Lung (tissue), 12 donors: ENCODE data around the gene RNASE8. TPM values are rescaled to one million over a fixed set of nuclear protein-coding genes. Genes with fewer than 3 reads are reported as not detected.

Experiments
- ATAC-seq: fragments of 200-7000 bp; cut with Tn5 transposase; one replicate; pipeline ENCODE4 v1.9.1; 2020; ENCODE audit warnings: moderate number of reproducible peaks; ENCODE audit not compliant: insufficient read depth, low FRiP score
- DNase-seq, 3 donors: peaks; one replicate each; pipeline ENCODE4 v3.0.0-alpha.2; 2013 to 2017
- H3K27ac ChIP-seq, 2 donors: one replicate each; pipeline ENCODE4 v1.5.1; 2013; ENCODE audit warnings: mild to moderate bottlenecking in 2 of 2, moderate library complexity in 2 of 2, control low read depth in 1 of 2, inconsistent platforms in 1 of 2, low read depth in 1 of 2, low read length in 1 of 2
- H3K27me3 ChIP-seq, 3 donors: one replicate each; pipeline ENCODE4 v1.5.1; 2013; ENCODE audit warnings: low read length in 2 of 3; ENCODE audit not compliant: control insufficient read depth in 3 of 3, insufficient read depth in 3 of 3
- H3K36me3 ChIP-seq, 4 donors: one replicate each; pipeline ENCODE4 v1.5.1; 2013; ENCODE audit warnings: low read length in 4 of 4, mild to moderate bottlenecking in 1 of 4, moderate library complexity in 1 of 4; ENCODE audit not compliant: control insufficient read depth in 4 of 4, insufficient read depth in 4 of 4
- H3K4me1 ChIP-seq, 5 donors: one replicate each; pipeline ENCODE4 v1.5.1; 2013; ENCODE audit warnings: low read length in 5 of 5, mild to moderate bottlenecking in 2 of 5, moderate library complexity in 1 of 5; ENCODE audit not compliant: control insufficient read depth in 5 of 5, insufficient read depth in 5 of 5
- H3K4me3 ChIP-seq: one replicate; pipeline ENCODE4 v1.5.1; 2013; ENCODE audit warnings: mild to moderate bottlenecking, control low read depth, moderate library complexity
- H3K9ac ChIP-seq, 2 donors: one replicate each; pipeline ENCODE4 v1.5.1; 2013; ENCODE audit warnings: low read length in 2 of 2, control low read depth in 1 of 2; ENCODE audit not compliant: insufficient read depth in 1 of 2
- H3K9me3 ChIP-seq, 4 donors: one replicate each; pipeline ENCODE4 v1.5.1; 2013; ENCODE audit warnings: low read length in 3 of 4, mild to moderate bottlenecking in 1 of 4, moderate library complexity in 1 of 4; ENCODE audit not compliant: control insufficient read depth in 4 of 4, insufficient read depth in 3 of 4
- CTCF ChIP-seq: IDR thresholded peaks from 2 replicates; pipeline ENCODE4 v1.5.1; 2012; ENCODE audit warnings: mild to moderate bottlenecking; ENCODE audit errors: control extremely low read depth, extremely low read depth
- WGBS, 2 donors: extraction: QIAGEN DNeasy Blood & Tissue Kit; methylation state at CpG; one replicate each; pipeline ENCODE4 v1.1.7; 2013; 5-methylcytosine and 5-hydroxymethylcytosine counted together
- polyA plus RNA-seq, 2 donors: library from polyadenylated mRNA; stranded (reverse); fragments of 200-250 nt; gene quantifications; one replicate each; pipeline ENCODE4 v1.2.1, GENCODE V29; 2013
- total RNA-seq, 2 donors: library from RNA; depleted of rRNA in 1 of 2; stranded (reverse); fragments of >200 nt in 1 of 2; gene quantifications; one replicate each; pipeline ENCODE4 v1.2.1, GENCODE V29; 2014 to 2021
- donor health status: control.
- donor health status: control.
- donor health status: Bipolar disorder and iron deficiency.
- donor health status: healthy.
- donor health status: DM: yes; HTN: yes; CAD: no.

Gene RNASE8
- total and polyA plus RNA-seq, 4 donors = not detected

GRCh38 chr14:21022686-21023085 is 34.9 kb upstream of the RNASE8 start:
- DNase-seq (no peak), ATAC-seq (no peak)
- no peaks in the 10 kb centered on the region for H3K27me3 ChIP-seq
- 80 to 89% methylated on average over 5 of the region's 5 CpGs for WGBS, 2 donors
- H3K36me3 ChIP-seq = peaks cover 2 to 19% (median 13%) of the 10 kb centered on the region in 4 donors
- H3K9me3 ChIP-seq = no peaks in the 10 kb centered on the region
- TF ChIP-seq CTCF = no peak
- peaks cover 7 to 24% (median 13%) of the 10 kb centered on the region in 5 donors for H3K4me1 ChIP-seq
- H3K9ac ChIP-seq = no peak overlapping the region
- no peak overlapping the region for H3K4me3 ChIP-seq
- peak overlapping the region in 1 of 2 donors; percentile 93 for H3K27ac ChIP-seq

- no peak for TF ChIP-seq CTCF
- H3K36me3 ChIP-seq = peaks cover 2 to 19% (median 9%) of the 10 kb centered on the region in 4 donors
- H3K9me3 ChIP-seq = no peaks in the 10 kb centered on the region
- no peaks in the 10 kb centered on the region for H3K27me3 ChIP-seq
- DNase-seq (peak in 2 of 3 donors; percentile 13 to 31), ATAC-seq (no peak)
- peak overlapping the region; percentile 17 to 93 for H3K27ac ChIP-seq
- WGBS, 2 donors = 41 to 43% methylated on average over 7 of the region's 7 CpGs
- peaks cover 7 to 24% (median 13%) of the 10 kb centered on the region in 5 donors for H3K4me1 ChIP-seq
- H3K4me3 ChIP-seq = no peak overlapping the region
- no peak overlapping the region for H3K9ac ChIP-seq
These were observed 34.4 kb upstream of the RNASE8 start for GRCh38 chr14:21023174-21023573.

GRCh38 chr14:21023817-21024584 is 33.6 kb upstream of the RNASE8 start:
- Histone ChIP-seq H3K36me3 (peaks cover 2 to 19% (median 8%) of the 10 kb centered on the region in 4 donors), H3K27ac (peak overlapping the region; percentile 86 to 93), H3K9ac (peak overlapping the region; percentile 55 to 71), H3K4me3 (peak overlapping the region; percentile 75), H3K4me1 (peaks cover 7 to 24% (median 13%) of the 10 kb centered on the region in 5 donors), H3K27me3 (no peaks in the 10 kb centered on the region), H3K9me3 (no peaks in the 10 kb centered on the region)
- no peak for TF ChIP-seq CTCF
- ATAC-seq (no peak), DNase-seq (no peak)
- WGBS, 2 donors = 22 to 29% methylated on average over 17 of the region's 17 CpGs
